LHCN-M2 (cell line): ENCODE results near the gene DBNL. TPM values are rescaled to one million over a fixed set of nuclear protein-coding genes. Genes with fewer than 3 reads are reported as not detected.

Source experiments
- DNase-seq: peaks from one replicate; pipeline ENCODE4 v3.0.0-alpha.2; 2012; ENCODE audit warnings: low read depth
- total RNA-seq: library from RNA; depleted of rRNA; stranded (reverse); fragments of >200 nt; gene quantifications from 2 replicates; pipeline ENCODE4 v1.2.3, GENCODE V29; 2014

DBNL gene
- total RNA-seq, 1 experiment from 2014 or later, result 226 TPM

DNA sequence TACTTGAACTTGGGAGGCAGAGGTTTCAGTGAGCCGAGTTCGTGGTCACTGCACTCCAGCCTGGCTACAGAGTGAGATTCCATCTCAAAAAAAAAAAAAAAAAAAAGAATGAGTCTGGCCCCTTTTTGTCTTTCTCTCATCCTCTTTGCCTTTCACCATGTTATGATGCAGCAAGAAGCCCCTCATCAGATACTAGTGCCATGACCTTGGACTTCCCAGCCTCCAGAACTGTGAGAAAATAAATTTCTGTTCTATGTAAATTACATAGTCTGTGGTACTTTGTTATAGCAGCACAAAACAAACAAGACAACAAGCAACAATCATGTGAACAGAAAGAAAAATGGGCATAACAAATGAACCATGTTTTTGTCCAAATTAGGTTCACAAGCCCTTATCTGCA, 2.3 kb upstream of the DBNL start:
- DNase-seq, result no peak

DNA sequence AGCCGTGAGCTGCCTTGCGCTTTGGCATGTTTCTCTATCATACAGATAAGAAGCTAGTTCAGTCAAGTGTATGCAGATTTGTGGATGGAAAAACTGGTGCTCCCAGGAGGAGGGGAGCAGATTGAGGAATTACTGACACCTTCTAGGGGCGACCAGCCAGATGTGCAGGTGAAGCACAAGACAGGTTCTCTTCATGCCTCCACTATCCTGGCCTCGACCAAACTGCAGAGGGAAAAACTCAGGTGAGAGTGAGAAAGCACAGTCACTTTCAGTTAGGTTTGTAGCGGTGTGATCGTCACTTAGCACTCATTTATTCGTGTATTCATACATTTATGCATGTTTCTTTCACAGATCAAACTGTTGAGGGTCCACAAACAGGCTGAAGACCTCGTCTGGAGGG, 600 bp upstream of the DBNL start:
- DNase-seq, result no peak

DNA sequence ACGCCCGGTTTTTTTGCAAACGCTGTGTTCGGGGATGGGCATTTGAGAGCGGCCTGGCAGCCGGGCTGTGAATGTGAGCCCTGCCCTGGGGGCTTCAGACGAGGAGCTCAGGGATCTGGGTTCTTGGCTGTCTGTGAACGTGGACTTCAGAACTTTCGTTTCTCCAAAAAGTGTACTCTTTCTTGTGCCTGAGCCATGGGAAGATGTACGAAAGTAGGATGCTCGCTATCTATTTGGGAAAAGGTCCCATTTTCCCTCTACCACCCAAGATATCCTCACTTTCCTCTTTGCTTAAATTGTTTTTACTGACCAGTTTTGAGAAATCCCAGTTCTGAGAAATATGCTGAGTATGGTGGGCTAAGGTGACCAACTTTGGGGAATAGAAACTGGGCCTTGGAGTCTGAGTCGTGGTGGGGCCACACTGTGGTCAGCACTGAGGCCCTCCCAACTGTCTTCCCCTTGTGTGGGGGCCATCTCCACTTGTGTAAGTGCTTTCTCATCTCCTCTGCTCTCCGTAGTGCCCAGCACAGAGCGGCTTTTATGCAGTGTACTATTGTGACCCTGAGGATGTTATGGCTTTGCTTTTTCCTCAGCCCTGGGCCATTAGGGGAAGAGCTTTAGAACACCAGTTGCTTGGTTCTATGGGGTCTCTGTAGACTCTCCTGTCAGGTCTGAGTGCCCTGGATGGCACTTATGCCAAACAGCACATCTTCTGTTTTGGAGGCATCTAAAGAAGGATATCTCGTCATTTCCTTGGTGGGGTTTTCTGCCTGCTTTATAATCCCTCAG, 918 bp downstream of the DBNL start:
- no peak for DNase-seq

GRCh38 chr7:44046321-44047061, 2.0 kb downstream of the DBNL start:
- no peak for DNase-seq

DNA sequence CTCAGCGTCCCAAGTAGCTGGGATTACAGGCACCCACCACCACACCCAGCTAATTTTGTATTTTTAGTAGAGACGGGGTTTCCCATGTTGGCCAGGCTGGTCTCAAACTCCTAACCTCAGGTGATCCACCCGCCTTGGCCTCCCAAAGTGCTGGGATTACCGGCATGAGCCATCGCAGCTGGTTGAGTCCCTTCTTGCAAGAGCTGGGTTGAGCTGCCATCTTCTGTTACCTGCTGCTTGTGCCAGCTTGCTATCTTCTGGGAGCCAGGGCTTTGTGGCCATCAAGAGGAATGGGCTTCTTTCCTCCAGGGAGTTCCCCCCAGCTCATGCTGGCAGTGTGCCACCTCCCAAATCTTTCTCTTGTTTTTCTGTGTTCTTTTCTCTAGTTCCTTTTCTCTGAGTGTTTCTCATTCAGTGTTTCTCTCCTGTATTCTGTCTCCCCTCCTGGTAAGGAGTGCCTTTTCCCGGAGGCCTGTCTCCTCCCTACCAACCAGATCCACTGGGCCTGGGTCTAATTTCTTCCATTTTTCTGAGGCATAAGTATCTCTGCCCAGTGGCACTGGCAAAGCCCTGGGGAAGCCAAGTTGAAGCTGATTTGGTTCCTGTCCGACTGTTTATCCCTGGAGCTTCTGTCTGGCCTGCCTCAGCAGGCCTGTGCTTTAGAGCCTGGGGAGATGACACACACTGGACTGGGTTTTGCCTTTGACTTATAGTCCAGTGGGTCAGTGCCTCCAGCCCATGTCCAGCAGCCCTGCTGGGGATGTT, 3.7 kb downstream of the DBNL start:
- no peak for DNase-seq

DNA sequence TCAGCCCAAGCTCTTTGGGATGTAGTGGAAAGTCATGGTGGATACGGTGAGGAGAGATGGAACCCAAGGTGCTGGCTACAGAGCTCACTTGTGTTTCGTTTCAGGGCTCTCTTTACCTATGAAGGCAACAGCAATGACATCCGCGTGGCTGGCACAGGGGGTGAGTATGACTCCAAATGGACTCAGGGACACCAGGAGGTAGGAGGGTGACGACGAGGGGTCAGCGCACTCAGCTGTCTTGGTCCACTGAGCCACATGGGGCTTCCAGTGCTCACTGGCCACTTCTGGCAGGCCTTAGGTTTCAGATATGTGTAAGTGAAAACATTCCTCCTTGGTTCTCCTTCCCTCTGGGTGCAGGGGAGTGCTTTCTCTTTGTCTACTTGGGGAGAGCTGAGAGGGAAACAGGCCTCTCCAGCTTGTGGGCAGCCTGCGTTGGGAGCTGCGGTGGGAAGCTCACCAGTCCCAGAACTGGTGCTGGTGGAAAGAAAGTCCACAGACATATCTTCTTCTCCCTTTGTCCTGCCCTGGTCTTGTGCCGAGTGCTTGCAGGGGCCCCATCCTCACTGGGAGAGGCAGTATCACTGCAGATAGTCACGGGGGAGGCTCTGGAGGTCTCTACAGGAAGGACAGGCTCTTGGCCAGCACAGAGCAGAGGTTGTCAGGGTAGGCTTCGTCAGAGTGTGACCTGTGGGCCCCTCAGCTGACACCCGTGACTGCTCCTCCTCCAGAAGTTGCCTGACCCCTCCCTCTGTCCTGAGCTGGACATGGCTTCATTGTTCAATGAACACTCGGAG, 5.8 kb downstream of the DBNL start:
- no peak for DNase-seq

DNA sequence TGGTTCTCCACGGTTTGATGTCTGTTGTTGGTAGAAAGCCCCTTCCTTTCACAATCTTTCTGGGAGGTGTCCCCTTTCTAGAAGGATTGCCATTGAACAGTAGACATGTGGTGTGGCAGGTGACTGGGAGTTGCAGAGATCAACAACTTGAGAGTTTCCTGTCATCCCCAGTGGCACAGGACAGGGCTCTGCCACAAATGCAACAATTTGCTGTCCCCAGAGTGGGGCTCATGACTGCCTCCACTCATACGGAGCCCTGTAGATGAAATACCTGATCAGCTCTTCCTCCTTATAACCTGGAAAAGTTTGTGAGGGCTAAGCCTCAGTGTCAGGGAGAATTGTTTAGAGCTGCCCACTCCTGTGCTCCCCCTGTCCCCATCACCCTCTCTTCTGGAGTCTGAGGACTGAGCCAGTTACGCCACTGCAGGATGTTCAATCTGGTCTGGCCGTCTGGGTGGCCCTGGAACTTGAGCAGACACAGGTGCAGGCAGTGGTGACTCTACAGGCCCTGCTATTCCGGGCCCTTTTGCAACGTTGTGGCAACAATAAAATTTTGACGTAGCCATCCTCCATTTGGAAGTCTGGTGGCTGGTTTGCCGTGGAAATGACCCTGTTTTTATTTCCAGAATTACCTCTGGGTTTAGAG, 6.5 kb downstream of the DBNL start:
- DNase-seq, result no peak

DNA sequence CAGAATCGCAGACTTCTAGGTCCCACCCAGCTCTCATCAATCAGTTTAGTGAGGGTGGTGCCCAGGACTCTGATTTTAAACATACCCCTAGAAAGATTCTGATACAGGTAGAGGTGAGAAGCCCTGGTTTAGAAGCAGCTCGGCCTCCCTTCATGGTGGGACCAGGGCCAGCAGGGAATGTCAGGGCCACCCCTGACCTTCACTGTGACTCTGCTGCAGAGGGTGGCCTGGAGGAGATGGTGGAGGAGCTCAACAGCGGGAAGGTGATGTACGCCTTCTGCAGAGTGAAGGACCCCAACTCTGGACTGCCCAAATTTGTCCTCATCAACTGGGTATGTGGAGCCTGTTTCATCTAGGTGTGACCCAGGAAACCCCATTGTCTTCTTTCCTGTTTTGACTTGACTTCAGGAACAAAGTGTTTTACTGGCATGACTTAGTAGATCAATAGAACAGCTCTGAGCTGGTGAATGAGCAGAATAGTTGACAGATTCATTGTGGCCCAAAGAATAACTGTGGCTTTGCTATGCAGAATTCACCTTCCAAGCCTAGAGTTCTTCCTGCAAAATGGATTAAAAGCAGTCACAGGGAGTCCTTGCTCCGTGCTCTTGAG, 7.2 kb downstream of the DBNL start:
- DNase-seq, result no peak

DNA sequence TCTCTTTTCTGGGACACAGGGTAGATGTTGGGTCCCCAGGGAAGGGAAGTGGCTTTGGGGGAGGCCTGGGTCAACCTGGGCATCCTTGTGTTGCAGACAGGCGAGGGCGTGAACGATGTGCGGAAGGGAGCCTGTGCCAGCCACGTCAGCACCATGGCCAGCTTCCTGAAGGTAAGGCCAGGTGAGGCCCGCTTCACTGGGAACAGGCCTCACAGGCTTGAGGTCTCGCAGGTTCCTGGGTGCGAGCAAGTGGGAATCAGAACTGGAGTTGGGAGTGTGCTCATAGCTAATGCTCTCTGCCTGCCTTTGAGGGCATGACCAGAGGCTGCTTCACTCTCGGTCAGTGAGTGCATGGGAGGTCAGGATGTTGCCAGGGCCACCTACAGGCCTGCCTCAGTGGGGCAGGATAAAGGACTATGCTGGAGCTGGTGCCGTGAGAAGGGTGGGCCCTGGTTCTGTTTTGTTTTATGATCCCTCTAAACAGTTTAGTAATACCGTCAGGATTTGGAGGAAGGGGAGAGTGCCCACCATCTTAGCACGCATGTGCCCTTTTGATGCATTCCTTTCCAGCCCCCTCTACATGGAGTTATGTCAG, 8.4 kb downstream of the DBNL start:
- no peak for DNase-seq

DNA sequence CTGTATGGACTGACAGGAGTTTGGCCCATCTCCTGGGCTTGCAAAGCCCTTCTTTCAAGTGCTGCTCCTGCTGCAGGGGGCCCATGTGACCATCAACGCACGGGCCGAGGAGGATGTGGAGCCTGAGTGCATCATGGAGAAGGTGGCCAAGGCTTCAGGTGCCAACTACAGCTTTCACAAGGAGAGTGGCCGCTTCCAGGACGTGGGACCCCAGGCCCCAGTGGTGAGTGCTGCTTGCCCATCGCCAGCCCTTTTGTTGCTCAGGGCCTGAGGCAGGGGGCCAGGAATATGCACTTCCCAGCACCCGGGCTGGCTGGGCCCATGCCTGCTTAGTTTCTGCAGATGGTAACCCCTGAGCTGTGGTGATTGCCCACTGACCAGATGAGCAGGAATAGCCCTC, 12.2 kb downstream of the DBNL start:
- no peak for DNase-seq

DNA sequence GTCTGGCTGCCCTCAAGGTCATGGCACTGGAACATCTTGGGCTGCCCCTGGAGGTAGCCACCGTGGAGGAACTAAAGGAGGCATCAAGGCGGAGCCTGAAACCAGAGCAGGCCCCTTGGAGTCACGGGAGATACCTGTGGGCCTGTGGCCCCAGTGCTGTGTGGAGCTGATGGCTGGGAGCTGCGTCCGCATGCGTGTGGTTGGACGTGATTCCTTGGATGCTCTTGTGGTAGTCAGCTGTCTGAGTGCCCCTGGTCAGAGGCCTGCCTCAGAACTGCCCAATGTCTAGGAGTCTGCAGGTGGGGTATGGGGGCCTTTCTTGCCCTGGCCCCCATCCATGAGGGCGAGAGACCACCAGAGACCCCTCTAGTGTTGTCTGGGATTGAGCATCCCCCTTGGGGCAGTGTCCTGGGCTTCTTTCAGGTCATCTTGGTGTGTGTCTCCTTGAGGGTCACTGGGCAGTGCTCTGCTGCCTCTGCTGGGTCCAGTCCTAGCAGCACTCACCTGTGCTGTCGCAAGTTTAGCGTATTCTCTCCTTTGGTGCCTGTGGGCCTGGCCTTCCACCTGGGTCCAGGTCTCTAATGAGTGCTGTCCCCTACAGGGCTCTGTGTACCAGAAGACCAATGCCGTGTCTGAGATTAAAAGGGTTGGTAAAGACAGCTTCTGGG, 12.8 kb downstream of the DBNL start:
- DNase-seq, result no peak

GRCh38 chr7:44057849-44058758, 13.6 kb downstream of the DBNL start:
- DNase-seq, result no peak

GRCh38 chr7:44058759-44059218, 14.3 kb downstream of the DBNL start:
- DNase-seq, result no peak

DNA sequence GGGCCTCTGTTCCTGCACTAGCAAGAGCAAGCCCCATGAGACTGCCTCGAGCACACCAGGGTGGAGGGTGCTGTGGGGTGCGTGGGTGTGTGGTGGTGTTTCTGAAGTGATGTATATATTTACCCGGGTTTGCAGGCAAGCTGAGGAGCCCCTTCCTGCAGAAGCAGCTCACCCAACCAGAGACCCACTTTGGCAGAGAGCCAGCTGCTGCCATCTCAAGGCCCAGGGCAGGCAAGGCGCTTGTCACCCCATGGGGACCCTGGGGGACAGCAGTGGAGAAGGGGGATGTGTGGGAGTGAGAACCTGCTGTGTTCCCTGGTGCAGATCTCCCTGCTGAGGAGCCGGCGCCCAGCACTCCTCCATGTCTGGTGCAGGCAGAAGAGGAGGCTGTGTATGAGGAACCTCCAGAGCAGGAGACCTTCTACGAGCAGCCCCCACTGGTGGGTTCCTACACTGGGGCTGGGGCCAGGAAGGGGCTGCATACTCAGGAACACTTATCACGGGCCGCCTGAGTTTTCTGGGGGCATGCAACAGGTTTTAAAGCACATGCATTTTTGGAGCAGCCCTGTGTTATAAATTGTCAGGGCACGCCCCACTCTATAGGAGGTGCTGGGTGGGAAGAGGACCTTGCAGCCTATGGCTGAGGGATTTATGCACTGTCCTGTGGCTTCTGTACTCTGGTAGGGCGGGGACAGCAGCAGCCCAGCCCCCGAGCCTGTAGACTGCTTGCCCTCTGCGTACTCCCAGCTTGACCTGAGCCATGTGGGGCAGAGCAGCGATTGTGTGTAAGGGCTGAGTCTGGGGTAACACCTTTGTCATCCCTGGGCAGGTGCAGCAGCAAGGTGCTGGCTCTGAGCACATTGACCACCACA, 15.0 kb downstream of the DBNL start:
- DNase-seq, result no peak

DNA sequence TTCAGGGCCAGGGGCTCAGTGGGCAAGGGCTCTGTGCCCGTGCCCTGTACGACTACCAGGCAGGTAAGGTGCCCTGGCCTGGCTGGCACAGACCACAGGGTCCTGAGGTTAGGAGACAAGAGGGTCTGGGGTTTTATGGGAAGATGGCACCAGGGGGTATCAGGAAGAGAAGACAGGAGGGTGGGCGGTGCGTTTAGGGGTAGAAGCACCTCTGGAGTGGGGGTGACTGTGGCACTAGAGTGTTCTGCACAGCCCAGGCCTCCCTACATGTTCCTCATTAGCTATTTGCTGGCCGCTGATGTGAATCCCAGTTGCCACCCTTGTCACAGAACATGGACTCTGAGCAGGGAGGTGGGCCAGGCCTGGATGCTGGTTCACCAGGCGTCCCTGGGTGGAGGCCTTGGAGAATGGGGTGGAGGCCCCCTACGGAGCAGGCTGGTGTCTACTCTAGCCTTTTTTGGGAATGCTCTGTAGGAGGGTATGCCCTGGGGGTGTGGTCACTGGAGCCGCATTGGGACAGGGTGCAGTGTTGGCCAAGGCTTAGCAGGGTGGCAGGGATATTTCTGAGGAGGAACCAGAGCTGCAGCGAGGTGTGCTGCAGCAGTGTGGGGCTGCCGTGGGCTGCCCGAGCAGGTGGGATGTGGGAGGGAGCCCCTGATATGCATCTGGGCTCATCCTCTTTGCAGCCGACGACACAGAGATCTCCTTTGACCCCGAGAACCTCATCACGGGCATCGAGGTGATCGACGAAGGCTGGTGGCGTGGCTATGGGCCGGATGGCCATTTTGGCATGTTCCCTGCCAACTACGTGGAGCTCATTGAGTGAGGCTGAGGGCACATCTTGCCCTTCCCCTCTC, 15.8 kb downstream of the DBNL start:
- DNase-seq, result no peak

- no peak for DNase-seq
These were observed 16.6 kb downstream of the DBNL start for GRCh38 chr7:44060948-44061644.
